NCI-H2081 treated with DMSO at 0.1 percent for 48 hours (cell line): ENCODE measurements around the gene HECTD3.
"Not testable (repeated sequence)": the region's sequence is repeated elsewhere in the genome, so short reads cannot be mapped to it uniquely, and the experiment has no call there.

ENCODE experiments used
- DNase-seq: peaks from one replicate; lab custom pipeline; 2025; lab: John Stamatoyannopoulos, UW

HECTD3 gene

DNA sequence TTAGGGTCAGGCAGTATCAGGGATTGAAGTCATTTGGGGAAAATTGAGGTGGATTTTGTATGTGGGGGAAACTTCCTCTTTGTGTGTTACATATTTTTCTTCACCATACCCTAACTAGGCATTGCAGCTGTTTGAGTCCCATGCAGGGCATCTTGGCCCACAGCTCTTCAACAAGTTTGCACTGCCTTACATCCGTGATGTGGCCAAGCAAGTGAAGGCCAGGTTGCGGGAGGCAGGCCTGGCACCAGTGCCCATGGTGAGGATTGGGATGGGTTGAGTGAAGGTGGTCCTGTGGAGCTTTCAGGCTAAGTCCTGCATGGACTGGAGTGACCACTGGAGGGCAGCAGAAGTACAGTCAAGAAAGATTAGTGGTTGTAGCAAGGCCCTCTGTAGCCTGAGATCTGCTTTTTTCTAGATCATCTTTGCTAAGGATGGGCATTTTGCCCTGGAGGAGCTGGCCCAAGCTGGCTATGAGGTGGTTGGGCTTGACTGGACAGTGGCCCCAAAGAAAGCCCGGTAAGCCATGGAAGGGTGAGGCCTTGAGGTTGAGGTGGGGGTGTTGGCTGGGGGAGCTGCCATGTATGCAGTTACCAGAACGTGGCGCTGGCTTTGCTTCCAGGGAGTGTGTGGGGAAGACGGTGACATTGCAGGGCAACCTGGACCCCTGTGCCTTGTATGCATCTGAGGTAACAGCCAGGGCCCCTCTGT is 3.4 kb upstream of the HECTD3 start:
- DNase-seq, result peak; percentile 34

DNA sequence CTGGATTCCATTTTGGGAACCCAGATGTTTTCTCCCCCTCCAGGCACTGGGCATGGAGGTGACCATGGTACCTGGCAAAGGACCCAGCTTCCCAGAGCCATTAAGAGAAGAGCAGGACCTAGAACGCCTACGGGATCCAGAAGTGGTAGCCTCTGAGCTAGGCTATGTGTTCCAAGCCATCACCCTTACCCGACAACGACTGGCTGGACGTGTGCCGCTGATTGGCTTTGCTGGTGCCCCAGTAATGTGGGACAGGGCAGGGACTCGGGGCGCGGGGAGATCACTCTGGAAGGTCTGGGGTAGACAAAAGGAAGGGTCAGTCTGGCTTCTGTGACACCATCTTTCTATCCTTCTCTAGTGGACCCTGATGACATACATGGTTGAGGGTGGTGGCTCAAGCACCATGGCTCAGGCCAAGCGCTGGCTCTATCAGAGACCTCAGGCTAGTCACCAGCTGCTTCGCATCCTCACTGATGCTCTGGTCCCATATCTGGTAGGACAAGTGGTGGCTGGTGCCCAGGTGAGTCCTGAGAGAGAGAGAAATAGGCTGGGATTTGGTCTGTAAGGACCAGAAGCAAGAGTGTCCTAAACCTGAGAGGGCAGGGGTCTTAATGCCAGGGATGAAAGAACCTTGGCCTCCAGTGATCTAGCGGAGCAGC is 2.6 kb upstream of the HECTD3 start:
- DNase-seq, result no peak

GRCh38 chr1:45012639-45013278 is 1.6 kb upstream of the HECTD3 start:
- no peak for DNase-seq

DNA sequence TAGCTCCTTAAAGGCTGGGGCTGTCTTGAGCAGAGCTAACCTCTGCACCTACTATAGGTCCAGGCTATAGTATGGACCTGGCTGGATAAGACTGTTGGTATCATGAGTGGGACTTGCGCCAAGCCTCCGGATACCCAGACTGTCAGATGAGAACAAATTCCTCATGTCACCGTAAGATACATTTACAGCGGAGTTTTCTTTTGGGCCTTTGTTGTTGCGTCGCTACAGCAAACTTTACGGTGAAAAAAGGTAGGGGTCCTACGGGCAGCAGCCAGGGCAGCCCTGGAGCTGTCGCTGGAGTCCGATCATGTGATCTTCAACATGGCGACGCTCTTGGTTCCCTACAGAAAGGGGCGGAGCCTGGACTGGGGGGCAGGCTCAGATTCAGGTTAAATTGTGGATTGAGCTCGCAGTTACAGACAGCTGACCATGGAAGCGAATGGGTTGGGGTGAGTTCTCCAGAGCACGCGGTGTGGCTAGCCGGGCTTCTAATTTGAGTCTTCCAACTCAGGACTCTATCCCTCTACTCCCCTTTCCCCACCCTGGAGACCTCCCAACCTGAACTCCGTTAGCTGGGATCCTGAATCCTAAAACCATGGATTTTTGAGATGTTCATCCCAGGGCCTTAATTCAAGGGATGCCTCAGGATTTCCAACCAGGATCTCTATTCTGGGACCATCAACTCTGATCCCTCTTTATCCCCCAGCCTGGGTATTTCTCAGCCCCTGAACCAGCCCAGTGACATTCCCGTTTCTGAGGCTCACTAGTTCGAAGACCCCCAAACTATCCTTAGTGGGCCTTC is 914 bp upstream of the HECTD3 start, which contains the start of gene UROD:
UROD (plus strand) TSS at position 418 of the 802 bp plus-strand sequence; CDS start at position 430, 12 bp downstream.
- DNase-seq, result peak; percentile 95

- DNase-seq, result no peak
These were observed 919 bp downstream of the HECTD3 start for GRCh38 chr1:45009956-45010854.

DNA sequence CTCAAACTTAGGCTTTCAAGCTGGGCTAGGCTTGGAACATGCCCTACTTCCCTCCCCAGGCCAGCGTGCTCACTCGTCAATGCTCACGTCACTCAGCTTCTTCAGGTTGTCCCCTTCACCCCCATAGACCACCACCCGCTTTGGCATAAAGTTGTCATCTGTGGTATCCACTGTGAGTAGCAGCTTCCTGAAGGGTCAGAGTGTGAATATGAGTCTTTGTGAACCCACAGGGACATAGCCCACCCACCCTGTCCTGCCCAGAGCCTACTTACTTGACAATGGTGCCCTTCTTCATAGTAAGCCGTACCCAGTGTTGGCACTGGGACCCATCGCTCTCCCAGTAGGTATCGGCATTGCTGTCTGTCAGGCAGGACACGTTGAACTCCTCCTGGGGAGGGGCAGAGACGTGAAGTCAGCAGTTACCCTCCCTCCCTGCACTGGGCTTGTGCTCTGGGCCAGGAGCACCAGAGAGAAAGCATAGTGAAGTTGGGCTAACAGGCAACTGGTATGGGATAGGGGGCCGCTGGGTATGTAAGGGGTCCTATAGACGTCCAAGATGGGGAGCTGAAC is 1.7 kb downstream of the HECTD3 start:
- no peak for DNase-seq

DNA sequence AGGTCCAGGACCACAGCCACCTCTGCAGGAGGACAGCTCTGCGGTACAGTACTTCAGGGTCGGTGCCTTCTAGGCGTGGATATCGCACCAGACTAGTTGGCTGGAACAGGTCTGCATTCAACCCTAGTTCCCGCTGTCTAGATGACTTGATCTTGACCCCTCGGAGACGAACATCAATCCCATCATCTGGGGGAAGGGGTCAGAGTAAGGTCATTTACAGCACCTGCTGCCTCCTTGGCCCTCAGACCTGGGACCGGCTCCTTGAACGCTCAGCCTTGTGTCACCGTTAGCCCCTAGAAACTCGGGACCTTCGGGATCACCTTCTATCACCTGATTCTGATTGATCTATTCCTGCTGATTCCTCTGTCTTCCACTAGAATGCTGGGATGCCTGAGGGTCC is 2.6 kb downstream of the HECTD3 start:
- DNase-seq, result no peak

DNA sequence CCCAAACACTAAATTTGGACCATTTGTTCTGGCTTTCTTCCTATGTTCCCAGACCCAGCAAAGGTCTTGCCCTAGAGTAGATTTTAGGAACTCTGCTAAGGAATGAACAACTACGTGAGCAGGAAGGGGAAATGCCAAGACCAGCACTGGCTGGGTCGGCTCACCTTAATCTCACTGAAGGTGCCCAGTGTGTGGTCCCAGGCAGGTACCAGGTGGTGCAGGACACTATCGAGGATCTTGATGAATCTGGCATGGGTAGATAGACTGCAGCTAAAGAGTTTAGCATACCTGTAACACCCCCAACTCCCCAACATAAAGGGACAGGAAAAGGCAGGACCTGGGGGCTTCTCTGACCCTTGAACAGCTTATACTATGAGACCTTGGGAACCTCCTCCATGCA is 3.0 kb downstream of the HECTD3 start:
- no peak for DNase-seq

DNA sequence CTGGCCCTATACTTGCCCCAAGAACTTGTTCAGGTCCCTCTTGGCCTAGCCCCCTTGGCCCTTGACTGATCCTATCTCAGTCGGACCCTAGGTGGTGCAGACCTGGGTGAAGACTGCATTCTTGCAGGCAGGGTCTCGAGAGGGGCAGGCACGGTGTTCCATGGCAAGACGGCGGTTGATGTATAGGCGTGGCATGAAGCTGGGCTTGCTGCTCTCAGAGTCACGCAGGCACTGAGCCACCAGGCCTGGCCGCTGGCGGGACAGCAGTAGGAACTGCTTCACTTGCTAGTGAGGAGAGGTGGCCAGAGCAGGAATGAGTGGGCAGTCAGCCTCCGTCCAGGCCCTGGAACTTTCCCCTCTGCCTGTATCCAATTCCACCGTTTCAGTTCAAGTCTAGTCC is 3.8 kb downstream of the HECTD3 start:
- no peak for DNase-seq

DNA sequence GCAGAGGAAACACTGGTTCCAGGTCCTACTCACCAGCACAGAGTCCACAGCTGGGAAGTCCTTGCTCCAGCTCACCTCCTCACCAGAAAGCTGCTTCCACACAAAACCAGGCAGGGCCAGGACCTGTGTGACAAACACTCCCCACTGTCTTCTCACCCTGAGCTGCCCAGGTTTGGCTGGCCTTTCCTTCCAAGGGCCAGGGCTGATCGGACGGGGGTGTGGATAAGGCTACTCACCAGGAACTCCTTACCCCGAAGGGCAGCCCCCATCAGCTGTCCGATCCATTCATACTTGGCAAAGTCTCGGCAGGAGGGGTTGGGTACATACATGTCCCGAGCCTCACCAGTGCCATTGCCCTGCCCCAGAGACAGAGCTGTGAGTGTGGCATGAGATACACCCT is 5.4 kb downstream of the HECTD3 start:
- no peak for DNase-seq

DNA sequence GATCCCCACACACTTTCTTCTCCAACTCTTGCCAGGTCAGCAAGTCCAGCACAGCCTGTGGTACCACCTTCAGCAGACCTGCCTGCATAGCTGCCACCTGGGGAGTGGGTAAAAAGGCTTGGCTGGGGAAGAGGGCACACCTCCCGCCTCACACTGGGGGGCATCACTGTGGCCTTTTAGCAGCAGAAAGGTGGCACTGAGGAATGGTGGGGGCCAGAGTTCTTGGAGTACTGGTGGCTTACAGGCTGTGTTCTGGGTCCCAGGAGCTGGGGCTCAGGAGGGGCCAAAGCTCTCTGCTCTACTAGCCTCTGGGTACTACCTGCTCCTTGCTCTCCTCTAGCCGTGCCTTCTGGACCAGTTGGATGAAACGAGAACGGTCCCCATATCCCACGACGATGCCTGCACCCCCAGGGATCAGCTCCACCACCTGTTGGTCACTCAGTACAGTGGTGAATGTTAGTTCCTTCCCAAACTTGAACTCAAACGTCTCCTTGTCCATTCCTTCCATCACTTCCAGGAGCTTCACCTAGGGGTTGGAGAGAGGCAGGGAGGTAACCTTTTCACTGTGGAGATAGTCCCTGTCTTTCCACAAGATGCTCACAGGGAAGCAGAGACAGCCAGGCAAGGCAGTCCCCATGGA is 6.7 kb downstream of the HECTD3 start:
- DNase-seq, result no peak

DNA sequence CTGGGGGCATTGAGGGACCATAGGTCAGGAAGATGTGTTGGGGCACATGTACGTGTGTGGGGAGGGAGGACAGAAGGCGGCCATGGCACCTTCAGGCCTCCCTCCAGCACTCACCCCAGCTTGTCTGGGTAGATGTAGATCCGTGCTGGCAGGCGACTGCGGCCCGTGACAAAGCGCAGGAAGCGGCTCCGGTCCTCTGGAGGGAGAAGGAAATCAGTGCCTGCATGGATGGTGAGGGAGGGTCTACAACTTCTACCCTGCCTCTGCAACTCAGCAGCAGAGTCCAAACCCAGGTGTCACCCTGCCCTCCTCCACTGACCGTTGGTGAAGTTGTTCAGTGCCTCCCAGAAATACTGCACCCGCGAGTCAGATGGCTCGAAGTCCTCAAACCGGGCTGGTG is 7.4 kb downstream of the HECTD3 start:
- no peak for DNase-seq

GRCh38 chr1:45002650-45003645 is 8.2 kb downstream of the HECTD3 start:
- DNase-seq, result no peak

DNA sequence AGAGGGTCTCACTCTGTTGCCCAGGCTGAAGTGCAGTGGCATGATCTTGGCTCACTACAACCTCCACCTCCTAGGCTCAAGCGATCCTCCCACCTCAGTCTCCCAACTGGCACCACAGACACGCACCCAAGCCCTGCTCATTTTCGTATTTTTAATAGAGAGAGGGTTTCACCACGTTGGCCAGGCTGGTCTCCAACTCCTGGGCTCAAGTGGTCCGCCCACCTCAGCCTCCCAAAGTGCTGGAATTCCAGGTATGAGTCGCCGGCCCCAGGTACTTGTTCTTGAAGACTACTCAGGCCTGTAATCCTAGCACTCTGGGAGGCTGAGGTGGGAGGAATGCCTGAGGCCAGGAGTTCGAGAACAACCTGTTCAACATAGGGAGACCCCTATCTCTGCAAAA is 9.5 kb downstream of the HECTD3 start:
- DNase-seq, result not testable (repeated sequence)

- DNase-seq, result no peak
These were observed 10.1 kb downstream of the HECTD3 start for GRCh38 chr1:45001011-45001481.

- no peak for DNase-seq
These were observed 11.9 kb downstream of the HECTD3 start for GRCh38 chr1:44999232-44999631.

GRCh38 chr1:44995467-44996238 is 15.5 kb downstream of the HECTD3 start:
- no peak for DNase-seq

DNA sequence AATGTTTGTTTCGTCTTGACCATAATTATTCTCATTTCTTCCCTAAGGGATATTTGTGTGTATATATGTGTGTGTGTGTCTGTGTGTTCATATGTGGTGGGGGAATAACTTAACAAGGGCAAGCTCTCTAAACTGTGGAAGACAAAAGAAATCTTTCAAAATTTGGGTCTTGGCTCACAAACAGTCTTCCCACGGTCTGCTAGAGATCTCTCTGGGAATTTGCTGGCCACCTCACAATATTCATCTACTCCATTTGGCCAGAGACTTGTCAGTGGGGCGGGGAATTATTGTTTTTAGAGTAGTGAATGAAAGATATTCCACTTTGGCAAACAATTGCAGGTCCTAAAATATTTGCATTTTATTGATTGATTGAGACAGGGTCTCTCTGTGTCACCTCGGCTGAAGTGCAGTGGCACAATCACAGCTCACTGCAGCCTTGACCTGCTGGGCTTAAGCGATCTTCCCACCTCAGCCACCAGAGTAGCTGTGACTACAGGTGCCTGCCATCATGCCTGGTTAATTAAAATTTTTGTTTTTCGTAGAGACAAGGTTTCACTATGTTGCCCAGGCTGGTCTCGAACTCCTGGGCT is 16.7 kb downstream of the HECTD3 start:
- no peak for DNase-seq
